GM18861 (cell line): ENCODE measurements around the gene CT47C1.

ENCODE experiments used
- ATAC-seq: cut with Tn5 transposase; IDR thresholded peaks from one replicate; pipeline ENCODE4 v1.9.1; 2021; ENCODE audit not compliant: unreplicated experiment

CT47C1 gene

GRCh38 chrX:119073200-119073905 lies 560 bp downstream of the CT47C1 start:
- ATAC-seq: no peak

- no peak for ATAC-seq
Observed at GRCh38 chrX:119073911-119074310, 1.1 kb downstream of the CT47C1 start.

- ATAC-seq: no peak
Observed at GRCh38 chrX:119075270-119076025, 2.7 kb downstream of the CT47C1 start.

GRCh38 chrX:119082278-119082677 lies 9.5 kb downstream of the CT47C1 start:
- ATAC-seq: no peak

- no peak for ATAC-seq
Observed at GRCh38 chrX:119084766-119085165, 12.0 kb downstream of the CT47C1 start.

GRCh38 chrX:119087121-119087520 lies 14.3 kb downstream of the CT47C1 start:
- no peak for ATAC-seq

- ATAC-seq: no peak
Observed at GRCh38 chrX:119089619-119090018, 16.8 kb downstream of the CT47C1 start.

- no peak for ATAC-seq
Observed at GRCh38 chrX:119090627-119091026, 17.8 kb downstream of the CT47C1 start.

GRCh38 chrX:119093991-119094735 lies 21.4 kb downstream of the CT47C1 start:
- no peak for ATAC-seq

- ATAC-seq: no peak
Observed at GRCh38 chrX:119094819-119095218, 22.0 kb downstream of the CT47C1 start.

GRCh38 chrX:119095936-119096335 lies 23.1 kb downstream of the CT47C1 start:
- no peak for ATAC-seq

GRCh38 chrX:119101168-119101567 lies 28.4 kb downstream of the CT47C1 start:
- ATAC-seq: no peak

- ATAC-seq: no peak
Observed at GRCh38 chrX:119105826-119106225, 33.0 kb downstream of the CT47C1 start.

- no peak for ATAC-seq
Observed at GRCh38 chrX:119107206-119107605, 34.4 kb downstream of the CT47C1 start.

GRCh38 chrX:119118780-119119395 lies 46.1 kb downstream of the CT47C1 start:
- peak; percentile 95 for ATAC-seq

- no peak for ATAC-seq
Observed at GRCh38 chrX:119121341-119121740, 48.5 kb downstream of the CT47C1 start.
